RCC 7860 (cell line): ENCODE measurements around the gene CCR1.

ENCODE experiments used
- DNase-seq: peaks from one replicate; pipeline ENCODE4 v3.0.0-alpha.2; 2015; ENCODE audit warnings: low spot score
- FAIRE-seq: peaks from 2 replicates; lab custom pipeline; 2012; peaks lifted over from hg19 to GRCh38; lab: Jason Lieb, UNC

Gene CCR1

GRCh38 chr3:46208167-46208704 is at the start of gene CCR1:
Gene CCR1, minus strand, starts transcription at chr3:46208313. Its CDS starts 4,000 bp downstream, at chr3:46204313.
- DNase-seq, result no peak

GRCh38 chr3:46252980-46253379 is 44.9 kb upstream of the CCR1 start:
- DNase-seq (no peak), FAIRE-seq (no peak)

More at GRCh38 chr3:46208167-46208704, at the start of gene CCR1:
- no peak for FAIRE-seq

- FAIRE-seq, result no peak
- no peak for DNase-seq
These were observed 37.0 kb upstream of the CCR1 start for GRCh38 chr3:46245146-46245545.

- no peak for FAIRE-seq
- no peak for DNase-seq
These were observed 35.4 kb upstream of the CCR1 start for GRCh38 chr3:46243560-46243959.

DNA sequence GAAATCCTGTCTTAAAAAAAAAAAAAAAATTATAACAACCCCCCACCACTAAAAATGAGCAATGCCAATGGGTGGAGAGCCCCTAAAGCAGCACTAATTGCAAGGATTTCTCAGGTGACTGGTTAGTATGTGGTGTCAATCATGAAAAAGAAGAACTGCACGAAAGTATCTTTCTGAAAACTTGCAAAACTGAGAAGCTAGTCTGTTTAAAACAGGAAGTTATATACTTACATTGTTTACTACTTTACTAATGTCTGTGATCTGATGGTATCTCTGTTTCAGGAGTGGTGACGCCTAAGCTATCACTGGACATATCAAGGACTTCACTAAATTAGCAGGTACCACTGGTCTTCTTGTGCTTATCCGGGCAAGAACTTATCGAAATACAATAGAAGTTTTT is 34.0 kb upstream of the CCR1 start, which contains the start of gene CCR3:
CCR3 (plus strand) TSS at position 341 of the 400 bp plus-strand sequence. CDS start 22,699 bp downstream, outside the sequence.
- no peak for FAIRE-seq
- DNase-seq, result no peak

DNA sequence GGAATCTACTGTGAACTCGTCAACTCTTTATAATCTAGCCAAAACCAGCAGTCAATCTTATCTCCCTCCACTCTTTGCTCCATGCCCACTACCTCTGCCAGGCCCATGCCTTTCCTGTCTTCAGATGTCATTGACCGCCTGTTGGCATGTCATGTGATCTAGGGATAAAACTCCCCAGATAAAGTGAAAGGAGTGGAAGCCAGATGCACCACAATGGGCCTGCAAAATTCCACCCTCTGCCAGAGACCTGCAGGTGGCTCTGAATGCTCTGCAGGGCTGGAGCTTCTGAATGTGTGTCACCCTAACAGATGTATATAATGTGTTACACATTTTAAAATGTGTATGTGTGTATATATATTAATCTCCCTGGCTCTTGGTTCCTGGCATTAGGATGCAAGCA is 31.8 kb upstream of the CCR1 start:
- FAIRE-seq (no peak), DNase-seq (no peak)

- no peak for DNase-seq
- no peak for FAIRE-seq
These were observed 31.3 kb upstream of the CCR1 start for GRCh38 chr3:46239301-46239938.

DNA sequence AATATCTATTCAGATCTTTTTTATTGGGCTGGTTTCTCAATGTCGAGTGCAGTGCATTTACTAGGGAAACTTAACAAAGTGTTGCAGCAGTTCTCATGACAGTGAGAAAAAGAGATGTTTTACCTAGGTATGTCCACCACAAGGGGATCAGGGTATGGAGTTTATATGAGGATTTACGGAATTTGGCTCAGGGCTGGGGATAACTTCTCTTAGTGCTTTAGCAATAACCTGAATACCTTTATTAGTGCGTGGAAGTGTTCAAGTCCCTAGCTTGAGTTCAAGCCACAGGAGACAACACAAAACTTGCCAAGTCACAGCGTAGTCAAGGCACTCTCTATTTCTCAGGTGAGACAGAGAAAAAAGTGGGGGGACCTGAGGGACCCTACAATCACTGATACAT is 30.3 kb upstream of the CCR1 start:
- no peak for DNase-seq
- no peak for FAIRE-seq

GRCh38 chr3:46236294-46237054 is 28.4 kb upstream of the CCR1 start:
- FAIRE-seq (no peak), DNase-seq (no peak)

GRCh38 chr3:46235425-46235824 is 27.3 kb upstream of the CCR1 start:
- no peak for FAIRE-seq
- no peak for DNase-seq

GRCh38 chr3:46233194-46233593 is 25.1 kb upstream of the CCR1 start:
- FAIRE-seq (no peak), DNase-seq (no peak)

GRCh38 chr3:46231323-46231722 is 23.2 kb upstream of the CCR1 start:
- DNase-seq (no peak), FAIRE-seq (no peak)

GRCh38 chr3:46228260-46229242 is 20.4 kb upstream of the CCR1 start:
- FAIRE-seq (no peak), DNase-seq (no peak)

DNA sequence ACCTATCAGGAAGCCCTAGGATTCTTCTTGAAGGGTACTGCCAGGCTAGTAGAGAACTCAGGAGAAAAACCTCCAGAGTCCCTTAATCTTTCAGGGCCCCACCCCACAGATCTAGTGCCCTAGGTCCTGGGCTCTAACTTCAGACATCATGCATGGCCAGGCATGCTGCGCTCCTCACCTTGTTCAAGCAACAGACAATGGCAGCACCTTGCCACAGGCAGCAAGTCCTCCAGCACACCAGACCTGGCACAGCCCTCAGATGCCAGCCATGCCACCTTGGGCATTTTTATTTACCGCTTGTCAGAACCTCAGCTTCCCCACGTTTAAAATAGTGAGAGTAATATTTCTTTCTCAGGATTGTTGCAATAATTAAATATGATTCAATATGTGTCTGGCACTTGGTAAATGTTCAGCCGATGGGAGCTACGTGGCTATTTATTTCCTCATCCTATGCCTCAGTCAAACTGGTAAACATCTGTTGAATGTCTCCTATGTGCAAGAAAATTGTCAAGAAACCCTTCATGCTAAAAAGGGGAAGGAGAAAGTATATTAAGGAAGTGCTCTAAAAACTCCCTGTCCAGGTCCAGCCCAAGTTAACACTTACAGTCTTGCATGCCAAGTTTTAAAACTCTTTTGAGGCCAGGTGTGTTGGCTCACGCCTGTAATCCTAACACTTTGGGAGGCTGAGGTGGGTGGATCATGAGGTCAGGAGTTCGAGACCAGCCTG is 14.5 kb upstream of the CCR1 start:
- FAIRE-seq (no peak), DNase-seq (no peak)

DNA sequence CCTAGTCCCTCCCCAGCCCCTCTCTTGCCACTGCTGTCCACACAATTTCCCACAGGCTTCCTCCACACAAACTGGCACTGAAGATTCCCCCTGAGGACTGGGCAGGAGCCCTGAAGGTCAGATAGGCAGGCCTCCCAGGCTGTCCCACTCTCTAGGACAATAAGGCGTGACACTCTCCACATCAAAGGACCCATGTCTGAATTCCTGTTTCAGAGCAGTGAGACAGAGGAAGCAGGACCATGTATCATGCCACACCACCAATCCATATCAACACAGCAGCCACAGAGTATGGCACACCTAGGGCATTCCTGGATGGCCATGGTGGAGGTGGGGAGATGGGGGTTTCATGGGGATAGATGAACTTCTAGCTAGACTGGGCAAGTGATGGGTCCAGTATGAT is 13.8 kb upstream of the CCR1 start:
- DNase-seq (no peak), FAIRE-seq (no peak)

- DNase-seq (no peak), FAIRE-seq (no peak)
These were observed 13.3 kb upstream of the CCR1 start for GRCh38 chr3:46221391-46221790.

GRCh38 chr3:46218196-46218709 is 10.1 kb upstream of the CCR1 start:
- FAIRE-seq (no peak), DNase-seq (no peak)

DNA sequence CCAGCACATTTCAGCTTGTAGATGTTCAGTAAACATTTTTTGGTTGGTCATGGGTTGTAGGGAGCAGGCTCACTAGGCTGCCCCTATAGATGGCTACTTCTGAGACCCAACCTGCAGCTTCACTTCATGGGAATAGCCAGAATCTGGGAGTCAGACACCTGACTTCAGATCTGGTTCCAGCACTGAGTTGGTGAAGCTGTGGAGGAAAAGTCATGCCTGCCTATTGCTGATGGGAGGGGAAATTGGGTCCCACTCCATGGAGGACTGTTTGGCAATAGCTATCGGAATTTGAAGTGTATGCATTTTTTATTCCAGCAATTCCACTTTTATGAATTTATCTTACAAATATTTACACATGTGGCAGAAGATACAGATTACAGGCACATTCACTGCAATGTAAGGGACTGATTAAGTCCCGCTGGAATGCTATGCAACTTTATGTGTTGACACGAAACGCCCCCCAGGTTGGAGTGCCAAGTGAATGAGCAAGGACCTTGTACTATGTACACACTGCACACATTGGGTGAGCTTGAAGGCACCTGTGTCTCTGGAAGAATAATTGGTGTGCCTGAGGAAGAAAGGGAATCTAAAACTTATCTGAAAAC is 7.8 kb upstream of the CCR1 start:
- DNase-seq, result no peak
- FAIRE-seq, result no peak

DNA sequence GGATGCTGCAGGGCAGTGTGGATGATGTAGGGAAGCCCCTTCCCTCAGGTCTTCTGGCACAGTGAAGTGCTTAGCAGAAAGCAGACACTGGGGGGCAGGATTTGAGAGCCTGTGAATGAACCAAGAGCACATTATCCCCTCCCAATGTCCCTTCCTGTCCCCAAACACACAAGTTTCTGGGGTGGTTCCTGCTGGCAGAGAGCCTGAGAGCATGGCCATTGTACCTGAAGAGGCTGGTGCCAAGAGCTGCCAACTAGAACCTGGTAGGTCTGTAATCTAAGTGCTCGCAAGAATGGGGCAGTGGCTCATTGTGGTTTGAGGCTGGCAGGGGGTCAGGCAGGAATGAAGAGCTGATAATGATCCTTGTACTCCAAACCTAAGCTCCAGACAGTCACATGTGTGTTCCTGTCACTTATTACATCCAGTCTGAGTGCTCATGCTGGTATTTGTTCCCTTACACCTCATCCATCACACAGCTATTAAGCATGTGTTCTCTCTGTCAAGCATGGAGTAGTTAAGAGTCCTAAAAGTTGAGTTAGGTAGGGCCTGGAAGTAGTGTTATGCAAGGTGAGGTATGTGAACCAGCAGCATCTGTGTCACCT is 6.7 kb upstream of the CCR1 start:
- FAIRE-seq, result no peak
- DNase-seq, result no peak
